HG03095 (cell line): ENCODE results near the gene SYNDIG1.

Experiments
- ATAC-seq: cut with Tn5 transposase; IDR thresholded peaks from one replicate; pipeline ENCODE4 v1.9.1; 2021; ENCODE audit warnings: moderate library complexity; ENCODE audit not compliant: unreplicated experiment

SYNDIG1 gene

GRCh38 chr20:24701668-24702067 lies 232.2 kb downstream of the SYNDIG1 start:
- no peak for ATAC-seq

GRCh38 chr20:24702501-24703283 lies 233.3 kb downstream of the SYNDIG1 start:
- ATAC-seq = no peak

DNA sequence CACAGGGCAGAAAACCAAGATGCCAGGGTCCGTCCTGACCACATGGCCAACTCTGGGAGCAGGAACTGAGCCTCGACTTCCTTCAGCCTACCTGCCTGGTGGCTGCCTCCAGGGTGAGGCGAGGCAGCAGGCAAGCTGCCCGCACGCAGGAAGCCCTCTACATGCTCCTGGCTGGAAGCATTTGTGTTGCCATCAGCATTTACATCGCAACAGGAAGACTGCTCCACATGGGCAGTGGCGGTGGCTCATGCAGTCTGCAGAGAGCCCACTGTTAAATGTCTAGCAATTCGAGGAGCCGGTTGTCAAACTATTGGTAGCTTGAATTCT lies 233.8 kb downstream of the SYNDIG1 start:
- ATAC-seq = no peak

DNA sequence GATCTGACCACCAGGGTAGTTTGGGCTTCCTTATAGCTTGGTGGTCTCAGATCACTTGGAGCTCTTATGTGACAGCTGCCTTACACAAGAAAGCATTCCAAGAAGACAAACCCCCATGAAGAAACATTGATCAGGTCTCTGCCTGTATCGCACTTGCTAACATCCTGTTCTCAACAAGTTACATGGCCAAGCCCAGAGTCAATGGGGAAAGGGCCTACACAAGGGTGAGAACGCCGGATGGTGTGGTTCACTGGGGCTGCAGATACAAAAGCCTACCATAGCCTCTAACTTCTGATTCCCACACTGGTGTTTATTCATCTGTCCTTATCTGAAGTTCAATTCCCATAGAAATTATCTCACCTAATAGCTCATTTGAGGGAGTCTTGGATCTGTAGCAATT lies 235.5 kb downstream of the SYNDIG1 start:
- ATAC-seq = no peak

GRCh38 chr20:24705486-24705885 lies 236.1 kb downstream of the SYNDIG1 start:
- ATAC-seq = no peak

DNA sequence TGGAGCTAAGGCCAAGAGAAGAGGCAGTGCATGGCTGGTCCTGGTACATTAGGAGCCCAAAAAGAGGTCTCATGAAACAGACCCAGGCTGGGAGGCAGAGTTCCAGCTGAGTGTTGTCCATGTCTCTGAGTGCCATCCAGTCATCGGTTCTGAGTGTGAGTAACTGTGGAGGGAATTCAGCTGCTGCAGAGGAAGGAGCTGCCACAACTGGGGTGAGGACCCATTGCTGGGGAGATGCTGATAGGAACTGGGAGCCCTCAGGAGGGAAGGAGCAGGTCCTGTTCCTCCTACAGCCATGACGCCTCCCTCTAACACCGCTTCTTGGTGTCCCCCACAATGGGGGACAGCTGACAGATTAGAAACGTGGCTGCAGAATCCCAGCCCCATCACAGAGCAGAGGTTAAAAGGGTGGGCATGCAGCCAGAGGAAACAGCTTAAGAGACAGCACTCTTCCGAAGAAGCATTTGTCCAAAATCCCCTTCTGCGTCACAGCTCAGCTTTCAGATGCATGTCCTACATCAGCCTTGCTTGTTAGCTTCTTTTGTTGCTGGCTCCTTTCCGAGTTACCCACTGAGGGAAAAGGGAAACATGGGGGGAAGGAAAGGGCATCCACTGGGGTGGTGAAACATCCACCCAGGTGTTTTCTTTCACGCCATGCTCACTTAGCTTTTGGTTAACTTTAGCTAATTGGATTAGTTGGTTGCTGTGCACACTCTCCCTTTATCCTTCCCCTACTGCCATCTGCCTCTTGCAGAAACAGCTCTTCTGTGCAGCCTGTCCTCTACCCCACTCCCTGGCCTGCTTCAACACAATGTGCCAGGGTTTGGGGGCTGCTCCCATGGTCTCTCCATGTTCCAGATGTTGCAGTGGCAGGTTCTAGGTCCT lies 239.2 kb downstream of the SYNDIG1 start:
- no peak for ATAC-seq
